HCT116 (cell line): ENCODE measurements around the gene DLX3. TPM values are rescaled to one million over a fixed set of nuclear protein-coding genes. Genes with fewer than 3 reads are reported as not detected.

Experiments used
- ATAC-seq: fragments of 200-7000 bp; cut with Tn5 transposase; 2 replicates; pipeline ENCODE4 v1.9.1; 2020; ENCODE audit warnings: mild to moderate bottlenecking, moderate library complexity
- BruUV-seq: library from RNA; stranded (reverse); fragments of 400-500 nt; replicated peaks from 2 replicates; lab custom pipeline; 2021; lab: Mats Ljungman, UMichigan
- CTCF ChIA-PET: fragments of 300-600 bp; sonication (Branson Sonifier 250); formaldehyde crosslinking; loops from one replicate; lab custom pipeline; 2021; ENCODE audit warnings: antibody characterized with exemption; lab: Charles Lee
- POLR2A ChIA-PET: fragments of 300-600, 350-600 bp; sonication (Branson Sonifier 250); formaldehyde crosslinking; loops from one replicate; lab custom pipeline; 2021; ENCODE audit warnings: antibody characterized with exemption; lab: Charles Lee
- RAD21 ChIA-PET, 2 experiments: fragments of 300-600 bp; sonication (Branson Sonifier 250); formaldehyde crosslinking; loops; one replicate each; lab custom pipeline; 2023; ENCODE audit warnings: low total read pairs in 2 of 2; ENCODE audit not compliant: uncharacterized antibody in 2 of 2, unreplicated experiment in 2 of 2, low non-redundant PET in 1 of 2; lab: Charles Lee
- DNase-seq: peaks from one replicate; pipeline ENCODE4 v3.0.0-alpha.2; 2010; ENCODE audit warnings: low read depth, low spot score
- H2AFZ ChIP-seq: fragments of 200-600 bp; shearing (Covaris generic), sonication (generic); 2 replicates; pipeline ENCODE4 v1.6.1; 2017; ENCODE audit warnings: low read depth, mixed run types, mixed read lengths, antibody characterized with exemption, low read length; ENCODE audit not compliant: poor library complexity, severe bottlenecking
- H3K27ac ChIP-seq: 2 replicates; pipeline ENCODE4 v1.5.1; 2012; ENCODE audit warnings: low read depth, low read length
- H3K27me3 ChIP-seq: fragments of 200-600 bp; sonication (generic); 2 replicates; pipeline ENCODE4 v1.6.1; 2016; ENCODE audit warnings: mixed run types, low read length, mixed read lengths; ENCODE audit not compliant: insufficient read depth
- H3K36me3 ChIP-seq, 2 experiments: fragments of 200-500 bp in 1 of 2; fragments of 200-600 bp in 1 of 2; sonication (Bioruptor generic) in 1 of 2; sonication (generic) in 1 of 2; 2 replicates each; pipeline versions ENCODE4 v1.5.1 to v1.6.1; 2014 to 2016; ENCODE audit warnings: low read length in 2 of 2, inconsistent platforms in 1 of 2, mixed read lengths in 1 of 2, mixed run types in 1 of 2; ENCODE audit not compliant: insufficient read depth in 2 of 2, control insufficient read depth in 1 of 2
- H3K4me1 ChIP-seq, 2 experiments: fragments of 200-600 bp in 1 of 2; sonication (generic) in 1 of 2; 2 replicates each; pipeline versions ENCODE4 v1.5.1 to v1.6.1; 2012 to 2017; ENCODE audit warnings: low read length in 2 of 2, inconsistent platforms in 1 of 2, mild to moderate bottlenecking in 1 of 2, mixed read lengths in 1 of 2, mixed run types in 1 of 2, moderate library complexity in 1 of 2; ENCODE audit not compliant: insufficient read depth in 2 of 2, control insufficient read depth in 1 of 2
- H3K4me2 ChIP-seq: fragments of 200-600 bp; sonication (generic); 2 replicates; pipeline ENCODE4 v1.6.1; 2017; ENCODE audit warnings: mixed run types, low read length, mixed read lengths
- H3K4me3 ChIP-seq, 2 experiments: fragments of 200-600 bp in 1 of 2; sonication (generic) in 1 of 2; replicated peaks in 1 of 2; 2 replicates each; pipeline ENCODE4 v1.5.1; 2011 to 2016; ENCODE audit warnings: low read length in 2 of 2, control low read depth in 1 of 2, low read depth in 1 of 2, mild to moderate bottlenecking in 1 of 2, mixed read lengths in 1 of 2, mixed run types in 1 of 2
- H3K79me2 ChIP-seq: fragments of 200-600 bp; sonication (generic); 2 replicates; pipeline ENCODE4 v1.6.1; 2017; ENCODE audit warnings: mild to moderate bottlenecking, mixed run types, low read length, moderate library complexity, mixed read lengths; ENCODE audit not compliant: insufficient read depth
- H3K9ac ChIP-seq: fragments of 200-600 bp; sonication (generic); 2 replicates; pipeline ENCODE4 v1.6.1; 2016; ENCODE audit warnings: low read length, mixed read lengths
- H3K9me2 ChIP-seq: fragments of 200-600 bp; sonication (generic), shearing (Covaris generic); 2 replicates; pipeline ENCODE4 v1.6.1; 2017; ENCODE audit warnings: mixed run types, mild to moderate bottlenecking, moderate library complexity; ENCODE audit not compliant: insufficient read depth
- H3K9me3 ChIP-seq, 2 experiments: fragments of 200-500 bp in 1 of 2; fragments of 200-600 bp in 1 of 2; sonication (Bioruptor generic) in 1 of 2; sonication (generic) in 1 of 2; 2 replicates each; pipeline ENCODE4 v1.6.1; 2014 to 2017; ENCODE audit warnings: low read length in 2 of 2, mixed read lengths in 2 of 2, inconsistent platforms in 1 of 2, low read depth in 1 of 2, mild to moderate bottlenecking in 1 of 2, mixed run types in 1 of 2, moderate library complexity in 1 of 2; ENCODE audit not compliant: control insufficient read depth in 1 of 2, insufficient read depth in 1 of 2
- H4K20me1 ChIP-seq: fragments of 200-600 bp; sonication (generic), shearing (Covaris generic); 2 replicates; pipeline ENCODE4 v1.6.1; 2017; ENCODE audit warnings: mixed run types, mild to moderate bottlenecking, moderate library complexity; ENCODE audit not compliant: insufficient read depth
- ATF3 ChIP-seq: IDR thresholded peaks from 2 replicates; pipeline ENCODE4 v1.6.1; 2012
- CTCF ChIP-seq, 3 experiments: fragments of 200-600 bp in 1 of 3; sonication (generic) in 1 of 3; IDR thresholded peaks in 2 of 3; conservative IDR thresholded peaks in 1 of 3; 2 replicates each; pipeline ENCODE4 v1.5.1; 2012 to 2017; ENCODE audit warnings: low read depth in 2 of 3, low read length in 2 of 3, antibody characterized with exemption in 1 of 3, borderline replicate concordance in 1 of 3, control low read depth in 1 of 3, mild to moderate bottlenecking in 1 of 3, mixed read lengths in 1 of 3, mixed run types in 1 of 3, moderate library complexity in 1 of 3; ENCODE audit not compliant: insufficient read depth in 1 of 3
- EZH2 ChIP-seq: fragments of 200-600 bp; sonication (generic); IDR thresholded peaks from 2 replicates; pipeline ENCODE4 v1.6.1; 2017; ENCODE audit warnings: antibody characterized with exemption, mixed run types
- TCF7L2 ChIP-seq: IDR thresholded peaks from 2 replicates; pipeline ENCODE4 v1.7.0; 2011; ENCODE audit warnings: borderline replicate concordance, inconsistent platforms; ENCODE audit not compliant: insufficient read depth, insufficient read length; ENCODE audit errors: extremely low read depth
- YY1 ChIP-seq: IDR thresholded peaks from 2 replicates; pipeline ENCODE4 v1.6.1; 2011; ENCODE audit warnings: low read length, low read depth, moderate library complexity, mild to moderate bottlenecking; ENCODE audit not compliant: insufficient replicate concordance; ENCODE audit errors: extremely low read depth
- ZBTB33 ChIP-seq: IDR thresholded peaks from 2 replicates; pipeline ENCODE4 v1.6.1; 2011; ENCODE audit warnings: mild to moderate bottlenecking, low read length, moderate library complexity; ENCODE audit not compliant: insufficient replicate concordance; ENCODE audit errors: extremely low read depth
- intact Hi-C: fragments of 100-400 bp; cut with micrococcal nuclease; formaldehyde crosslinking; loops from 2 replicates; pipeline ENCODE4 v1.10.0; 2022
- total RNA-seq: library from RNA; stranded (reverse); gene quantifications from one replicate; pipeline ENCODE4 v1.2.1, GENCODE V29; 2021; ENCODE audit not compliant: unreplicated experiment

Gene DLX3
- total RNA-seq, 1 experiment from 2014 or later = not detected

GRCh38 chr17:49969134-49969759, 25.8 kb downstream of the DLX3 start, which contains the start of gene DLX4:
Gene DLX4 (plus strand): TSS chr17:49969190. CDS start chr17:49969469, 279 bp downstream.
- TF ChIP-seq ZBTB33 (no peak), YY1 (no peak), CTCF (IDR thresholded peaks at IDR 0.05 in 2 of 3, conservative IDR thresholded peaks at IDR 0.05 in 1 of 3; ENCODE audit: borderline replicate concordance in 1 of 3, insufficient read depth in 1 of 3, low read depth in 2 of 3, low read length in 2 of 3) (no peak), TCF7L2 (no peak), ATF3 (no peak), EZH2 (no peak)
- peak within 1 kb of the TSS; percentile 81 for H3K27ac ChIP-seq

More at GRCh38 chr17:49969134-49969759, 25.8 kb downstream of the DLX3 start, which contains the start of gene DLX4:
- Histone ChIP-seq H3K79me2 (no peaks in the 10 kb centered on the region), H3K9me3 (no peaks in the 10 kb centered on the region), H3K27me3 (peaks cover 21% of the 10 kb centered on the region; the same call in 1 of the 2 replicates), H3K4me3 (peak within 1 kb of the TSS; percentile 59 to 70), H3K9ac (peak within 1 kb of the TSS; percentile 66), H4K20me1 (no peaks in the 10 kb centered on the region), H2AFZ (peak within 1 kb of the TSS; percentile 65), H3K4me2 (peak within 1 kb of the TSS; percentile 98), H3K36me3 (no peaks in the 10 kb centered on the region), H3K9me2 (no peaks in the 10 kb centered on the region), H3K4me1 (peaks cover 9 to 30% of the 10 kb centered on the region in 2 experiments; a peak in 3 of 4 replicates)
- intact Hi-C loops = no loop called here
- TSS peak; percentile 54 for BruUV-seq
- ChIA-PET CTCF (interaction anchor here (0.8 to 1.1 kb wide), 2 partner anchors 17 to 28 kb away, joined by 3 to 5 read pairs; no protein-coding TSS in a partner anchor), POLR2A (interaction anchor here (0.7 kb wide), 1 partner anchor 42 kb away, joined by 3 read pairs; no protein-coding TSS in a partner anchor), RAD21 (no interaction called here)
- peak; percentile 18 for ATAC-seq
- no peak for DNase-seq
